GM12878 (cell line): ENCODE measurements around the gene TPRA1. TPM values are rescaled to one million over a fixed set of nuclear protein-coding genes. Genes with fewer than 3 reads are reported as not detected.

Source experiments
- ATAC-seq: fragments of 200-7000 bp; cut with Tn5 transposase; 3 replicates; pipeline ENCODE4 v1.9.1; 2020; ENCODE audit warnings: mild to moderate bottlenecking, moderate library complexity
- BruUV-seq: library from RNA; stranded (reverse); fragments of 400-500 nt; replicated peaks from 2 replicates; lab custom pipeline; 2021; lab: Mats Ljungman, UMichigan
- CTCF ChIA-PET: fragments of 300-600 bp; sonication (Branson Sonifier 250); formaldehyde crosslinking; extraction: SDS; loops from one replicate; lab custom pipeline; 2021; ENCODE audit warnings: inconsistent platforms; lab: Yijun Ruan, JAX
- POLR2A ChIA-PET: fragments of 350-600 bp; formaldehyde crosslinking; extraction: SDS; loops from one replicate; lab custom pipeline; 2021; ENCODE audit warnings: inconsistent platforms; lab: Charles Lee
- RAD21 ChIA-PET: fragments of 300-600 bp; sonication (Branson Sonifier 250); formaldehyde crosslinking; loops from one replicate; lab custom pipeline; 2023; ENCODE audit warnings: antibody characterized with exemption; ENCODE audit not compliant: unreplicated experiment; lab: Charles Lee
- SMC1A ChIA-PET: fragments of 300-600 bp; sonication (Branson Sonifier 250); formaldehyde crosslinking; loops from one replicate; lab custom pipeline; 2023; ENCODE audit not compliant: unreplicated experiment, uncharacterized antibody; lab: Charles Lee
- DNase-seq: peaks from one replicate; pipeline ENCODE4 v3.0.0-alpha.2; 2011; ENCODE audit warnings: low read depth, low spot score
- FAIRE-seq: peaks from 3 replicates; lab custom pipeline; 2011; peaks lifted over from hg19 to GRCh38; lab: Jason Lieb, UNC
- H2AFZ ChIP-seq: 2 replicates; pipeline ENCODE4 v1.6.0; 2011; ENCODE audit warnings: low read depth, low read length, control low read depth; ENCODE audit not compliant: control insufficient read depth
- H3K27ac ChIP-seq: 2 replicates; pipeline ENCODE4 v1.5.1; 2011; ENCODE audit warnings: control low read depth; ENCODE audit not compliant: control insufficient read depth, insufficient read depth
- H3K27me3 ChIP-seq, 2 experiments: replicated peaks in 1 of 2; 2 replicates each; pipeline versions ENCODE4 v1.6.0 to v1.6.1; 2011; ENCODE audit warnings: low read length in 1 of 2; ENCODE audit not compliant: control insufficient read depth in 2 of 2, insufficient read depth in 2 of 2
- H3K36me3 ChIP-seq, 2 experiments: 2 replicates each; pipeline ENCODE4 v1.5.1; 2011; ENCODE audit warnings: low read length in 1 of 2; ENCODE audit not compliant: control insufficient read depth in 2 of 2, insufficient read depth in 2 of 2
- H3K4me1 ChIP-seq: 2 replicates; pipeline ENCODE4 v1.6.1; 2011; ENCODE audit warnings: mild to moderate bottlenecking, low read length, moderate library complexity, mixed read lengths; ENCODE audit not compliant: control insufficient read depth, insufficient read depth
- H3K4me2 ChIP-seq: 2 replicates; pipeline ENCODE4 v1.6.0; 2011; ENCODE audit warnings: control low read depth; ENCODE audit not compliant: control insufficient read depth, insufficient read depth
- H3K4me3 ChIP-seq: fragments of 200-600 bp; sonication (generic); 2 replicates; pipeline ENCODE4 v1.5.1; 2016
- H3K79me2 ChIP-seq: 2 replicates; pipeline ENCODE4 v1.6.0; 2011; ENCODE audit warnings: low read length; ENCODE audit not compliant: control insufficient read depth, insufficient read depth
- H3K9ac ChIP-seq: 2 replicates; pipeline ENCODE4 v1.8.0; 2011; ENCODE audit warnings: low read length, control low read depth, mixed read lengths; ENCODE audit not compliant: control insufficient read depth, insufficient read depth
- H3K9me3 ChIP-seq: replicated peaks from 3 replicates; pipeline ENCODE4 v1.5.1; 2011; ENCODE audit warnings: mild to moderate bottlenecking, low read length; ENCODE audit not compliant: control insufficient read depth, insufficient read depth
- H4K20me1 ChIP-seq: 2 replicates; pipeline ENCODE4 v1.6.0; 2011; ENCODE audit not compliant: control insufficient read depth, insufficient read depth
- BRCA1 ChIP-seq: IDR thresholded peaks from 2 replicates; pipeline ENCODE4 v1.6.1; 2011; ENCODE audit warnings: low read depth, low read length, improper control_type of control experiment
- CBX5 ChIP-seq: sonication (generic); IDR thresholded peaks from 2 replicates; pipeline ENCODE4 v1.6.1; 2016; ENCODE audit warnings: low read depth, moderate library complexity, mild to moderate bottlenecking, inconsistent platforms
- CHD1 ChIP-seq: IDR thresholded peaks from 2 replicates; pipeline ENCODE4 v1.6.1; 2012; ENCODE audit warnings: low read depth, low read length, improper control_type of control experiment
- DPF2 ChIP-seq: fragments of 450-650 bp; IDR thresholded peaks from 2 replicates; pipeline ENCODE4 v1.6.1; 2017; ENCODE audit warnings: mild to moderate bottlenecking
- NKRF ChIP-seq: fragments of 450-650 bp; conservative IDR thresholded peaks from 2 replicates; pipeline ENCODE4 v1.6.1; 2017; ENCODE audit warnings: mild to moderate bottlenecking, moderate library complexity
- SMARCA5 ChIP-seq: fragments of 450-650 bp; IDR thresholded peaks from 2 replicates; pipeline ENCODE4 v1.6.1; 2017; ENCODE audit warnings: mild to moderate bottlenecking
- WGBS: methylation state at CpG from one replicate; pipeline ENCODE4 v1.1.6; 2016; ENCODE audit warnings: low lambda C conversion rate; ENCODE audit not compliant: insufficient replicate concordance, insufficient coverage; ENCODE audit errors: missing lambda C conversion rate; 5-methylcytosine and 5-hydroxymethylcytosine counted together
- in situ Hi-C: fragments of 300-500 bp; cut with MboI; formaldehyde crosslinking; loops from 9 replicates; pipeline ENCODE4 v1.14.3; 2018; ENCODE audit warnings: mixed read lengths
- intact Hi-C: fragments of 100-400 bp; cut with micrococcal nuclease; formaldehyde crosslinking; loops from one replicate; pipeline ENCODE4 v1.14.2; 2022; ENCODE audit not compliant: unreplicated experiment
- polyA plus RNA-seq, 11 experiments: library from polyadenylated mRNA; depleted of rRNA in 4 of 11; unstranded in 6 of 11; stranded (reverse) in 5 of 11; fragments of >200 nt; fragmentation: Nextera tagmentation in 4 of 11; fragmentation: Illumina TruSeq in 1 of 11; extraction: Ambion mirVana in 4 of 11; extraction: Trizol in 1 of 11; gene quantifications; 1 replicate in 1 of 11; 2 replicates in 10 of 11; pipeline versions ENCODE4 v1.2.1 to v1.2.3, GENCODE V29; 2011 to 2016; ENCODE audit warnings: inconsistent platforms in 2 of 11, missing spikeins in 2 of 11, low read depth in 1 of 11
- total RNA-seq, 4 experiments: library from RNA; depleted of rRNA in 3 of 4; stranded (reverse); fragments of >200 nt in 3 of 4; fragmentation: Illumina TruSeq in 1 of 4; extraction: Trizol in 1 of 4; gene quantifications; 2 replicates each; pipeline versions ENCODE4 v1.2.1 to v1.2.3, GENCODE V29; 2013 to 2021

The TPRA1 gene
- total and polyA plus RNA-seq, 10 of the 15 experiments (the other 5 are each of a cell fraction or from before 2014, with no cell fraction given): 1.8 to 39.6 (median 26.6) TPM

- 79% methylated on average over 6 of the region's 6 CpGs for WGBS
- H4K20me1 ChIP-seq: peaks cover 6% of the 10 kb centered on the region; the same call in 1 of the 2 replicates
- H3K36me3 ChIP-seq: peaks cover 8 to 23% of the 10 kb centered on the region in 2 experiments; a peak in 3 of 4 replicates
- ATAC-seq (no peak), FAIRE-seq (no peak), DNase-seq (no peak)
- H3K9ac ChIP-seq: no peak overlapping the region
- RAD21 ChIA-PET: no interaction called here
- TF ChIP-seq BRCA1 (no peak), NKRF (no peak), DPF2 (no peak), CHD1 (no peak), SMARCA5 (no peak), CBX5 (no peak)
- BruUV-seq: no TSS peak
- SMC1A ChIA-PET: no interaction called here
- in situ Hi-C loops: loop anchor here (5.0 kb wide), 1 partner anchor 383 kb away; no protein-coding TSS in a partner anchor
- H3K4me3 ChIP-seq: no peak overlapping the region
- CTCF ChIA-PET: interaction anchor here (0.7 to 1.2 kb wide), 2 partner anchors 9 to 15 kb away, joined by 3 read pairs; no protein-coding TSS in a partner anchor
- H3K9me3 ChIP-seq: no peaks in the 10 kb centered on the region
- intact Hi-C loops: no loop called here
- POLR2A ChIA-PET: interaction anchor here (0.6 kb wide), 1 partner anchor 522 kb away, joined by 3 read pairs; no protein-coding TSS in a partner anchor
- peaks cover 1% of the 10 kb centered on the region for H3K79me2 ChIP-seq
- no peaks in the 10 kb centered on the region for H3K27me3 ChIP-seq
- no peak overlapping the region for H3K27ac ChIP-seq
- no peaks in the 10 kb centered on the region for H3K4me1 ChIP-seq
- H2AFZ ChIP-seq: no peak overlapping the region
- H3K4me2 ChIP-seq: no peak overlapping the region
These were observed 11.7 kb downstream of the TPRA1 start for GRCh38 chr3:127578802-127579201.
